Measurements from ENCODE around the gene BTBD1.

The BTBD1 gene

GRCh38 chr15:83081256-83082014 lies 14.4 kb upstream of the BTBD1 start:
- TF ChIP-seq GATA3 (IDR thresholded peaks at IDR 0.05; ENCODE audit: low read depth, low read length) (no peak), GATA2 (IDR thresholded peaks at IDR 0.05; ENCODE audit: low read depth, low read length) (no peak)

- TF ChIP-seq GATA3 (IDR thresholded peaks at IDR 0.05; ENCODE audit: low read depth, low read length) (no peak), GATA2 (IDR thresholded peaks at IDR 0.05; ENCODE audit: low read depth, low read length) (no peak)
Measured at GRCh38 chr15:83078712-83079111, 11.7 kb upstream of the BTBD1 start.

DNA sequence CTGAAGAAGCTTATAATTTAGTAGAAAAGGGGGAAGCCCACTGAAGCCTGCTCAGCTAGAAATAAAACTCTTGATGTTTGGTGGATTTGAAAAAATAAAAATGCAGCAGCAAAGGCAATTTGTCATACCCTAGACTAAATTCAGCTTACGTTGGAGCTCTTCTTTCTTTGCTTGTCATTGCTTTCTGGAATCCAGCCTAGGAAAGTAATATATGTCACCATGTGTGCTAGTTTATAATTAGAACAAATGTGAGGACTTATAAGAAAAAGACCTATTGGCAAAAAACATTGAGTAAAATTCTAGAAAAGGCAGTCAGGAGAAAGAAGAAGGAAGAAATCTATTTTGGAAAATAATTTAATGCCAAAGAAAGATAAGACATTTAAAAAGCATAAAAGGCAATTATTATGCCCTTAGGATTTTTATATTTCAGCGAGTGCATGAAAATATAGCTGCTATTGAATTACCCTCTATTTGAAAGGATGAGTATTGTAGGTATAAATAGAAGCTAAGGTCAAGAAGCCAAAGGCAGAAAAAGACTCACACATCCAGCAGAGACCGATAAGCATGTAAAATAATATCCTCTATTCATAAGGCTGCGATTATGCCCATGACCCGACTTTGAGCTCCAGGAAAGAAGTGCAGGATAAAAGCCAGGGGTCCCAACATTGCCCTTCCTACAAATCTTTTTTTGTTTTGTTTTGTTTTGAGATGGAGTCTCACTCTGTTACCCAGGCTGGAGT lies 10.6 kb upstream of the BTBD1 start:
- TF ChIP-seq GATA2 (IDR thresholded peaks at IDR 0.05; ENCODE audit: low read depth, low read length) (no peak), GATA3 (IDR thresholded peaks at IDR 0.05; ENCODE audit: low read depth, low read length) (no peak)

- no peak for TF ChIP-seq GATA3 (IDR thresholded peaks at IDR 0.05; ENCODE audit: low read depth, low read length)
Measured at GRCh38 chr15:83068054-83068453, 1.0 kb upstream of the BTBD1 start.

DNA sequence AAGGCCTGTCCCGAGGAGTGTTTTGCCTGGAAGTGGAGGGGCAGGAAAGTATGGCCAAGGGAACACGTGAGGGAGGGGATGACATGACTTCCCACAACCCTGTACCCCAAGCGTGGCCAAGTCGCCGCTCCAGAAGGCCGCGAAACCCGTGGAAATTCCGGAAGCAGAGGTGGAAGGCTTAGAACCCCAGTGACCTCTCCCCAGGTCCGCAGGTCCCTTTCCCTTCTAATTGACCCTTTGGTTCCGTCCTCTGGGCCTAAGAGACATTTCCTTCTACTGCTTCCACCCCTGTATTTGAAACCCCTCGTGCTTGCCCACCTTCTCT lies 548 bp upstream of the BTBD1 start:
- TF ChIP-seq GATA3 (IDR thresholded peaks at IDR 0.05; ENCODE audit: low read depth, low read length) (no peak), GATA2 (IDR thresholded peaks at IDR 0.05; ENCODE audit: low read depth, low read length) (no peak)

DNA sequence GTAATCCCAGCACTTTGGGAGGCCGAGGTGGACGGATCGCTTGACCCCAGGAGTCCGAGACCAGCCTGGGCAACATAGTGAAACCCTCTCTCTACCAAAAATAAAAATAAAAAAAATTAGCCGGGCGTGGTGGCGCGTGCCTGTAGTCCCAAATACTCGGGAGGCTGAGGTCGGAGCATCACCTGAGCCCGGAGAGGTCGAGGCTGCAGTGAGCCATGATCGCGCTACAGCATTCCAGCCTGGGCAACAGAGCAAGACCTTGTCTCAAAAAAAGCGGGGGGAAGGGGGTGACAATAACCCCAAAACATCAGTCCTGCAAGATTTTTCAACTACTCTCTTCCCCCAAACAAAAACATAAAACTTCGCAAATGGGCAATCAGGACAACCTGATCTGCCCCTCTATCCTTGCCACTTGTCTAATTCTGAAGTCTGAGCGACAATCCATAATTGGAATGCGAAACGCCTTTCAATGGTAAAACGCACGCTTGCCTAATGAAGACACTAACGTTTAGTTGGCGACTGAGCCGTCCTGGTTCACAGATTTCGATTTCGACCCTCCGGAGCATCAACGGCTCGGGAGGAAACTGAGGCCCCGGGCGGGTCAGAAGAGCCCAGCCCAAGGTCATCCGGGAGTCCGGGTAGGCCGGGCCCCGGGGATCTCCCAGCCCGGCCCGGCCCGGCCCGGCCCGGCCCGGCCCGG lies 868 bp downstream of the BTBD1 start:
- TF ChIP-seq GATA3 (IDR thresholded peaks at IDR 0.05; ENCODE audit: low read depth, low read length): no peak

DNA sequence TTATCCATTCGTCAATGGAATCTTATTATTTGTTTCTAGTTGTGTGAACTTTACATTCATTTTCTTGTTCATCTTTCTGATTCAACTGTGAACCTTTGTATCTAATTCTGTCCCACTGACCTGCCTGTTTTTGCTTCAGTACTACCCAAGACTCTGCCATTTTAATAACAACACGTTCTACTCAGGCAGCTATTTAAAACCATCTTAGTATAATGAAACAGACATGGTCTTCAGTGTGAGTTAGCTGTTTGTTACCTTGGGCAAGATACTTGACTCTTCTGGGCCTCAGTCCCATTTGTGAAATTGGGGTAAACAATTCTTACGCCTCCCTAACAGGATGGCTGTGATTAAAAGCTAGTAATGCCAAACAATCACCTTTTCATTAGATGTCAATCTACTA lies 1.6 kb downstream of the BTBD1 start:
- TF ChIP-seq GATA2 (IDR thresholded peaks at IDR 0.05; ENCODE audit: low read depth, low read length) (no peak), GATA3 (IDR thresholded peaks at IDR 0.05; ENCODE audit: low read depth, low read length) (no peak)

GRCh38 chr15:83064859-83065258 lies 2.2 kb downstream of the BTBD1 start:
- TF ChIP-seq GATA3 (IDR thresholded peaks at IDR 0.05; ENCODE audit: low read depth, low read length): no peak
- no peak for TF ChIP-seq GATA2 (IDR thresholded peaks at IDR 0.05; ENCODE audit: low read depth, low read length)

DNA sequence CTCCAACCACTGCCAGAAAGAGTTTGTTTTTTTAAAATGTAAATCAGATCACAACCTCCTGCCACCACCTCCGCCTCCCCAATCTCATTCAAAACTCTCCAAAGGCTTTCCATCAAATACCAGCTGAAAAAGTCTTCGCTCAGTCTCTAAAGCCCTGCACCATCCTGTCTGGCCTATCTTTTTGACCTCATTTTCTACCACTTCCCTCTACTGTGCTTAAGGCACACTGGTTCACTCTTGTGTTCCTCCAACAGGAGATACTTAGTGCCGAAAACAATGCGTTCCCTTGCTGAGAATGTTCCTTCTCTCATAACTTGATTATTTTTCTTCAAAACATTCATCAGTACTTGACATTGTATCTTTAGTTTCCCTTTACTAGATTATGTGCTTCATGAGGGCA lies 3.5 kb downstream of the BTBD1 start:
- no peak for TF ChIP-seq GATA3 (IDR thresholded peaks at IDR 0.05; ENCODE audit: low read depth, low read length)
- no peak for TF ChIP-seq GATA2 (IDR thresholded peaks at IDR 0.05; ENCODE audit: low read depth, low read length)

GRCh38 chr15:83062768-83063180 lies 4.3 kb downstream of the BTBD1 start:
- TF ChIP-seq GATA3 (IDR thresholded peaks at IDR 0.05; ENCODE audit: low read depth, low read length) (no peak), GATA2 (IDR thresholded peaks at IDR 0.05; ENCODE audit: low read depth, low read length) (no peak)

- TF ChIP-seq GATA2 (IDR thresholded peaks at IDR 0.05; ENCODE audit: low read depth, low read length) (no peak), GATA3 (IDR thresholded peaks at IDR 0.05; ENCODE audit: low read depth, low read length) (no peak)
Measured at GRCh38 chr15:83061680-83062079, 5.4 kb downstream of the BTBD1 start.

DNA sequence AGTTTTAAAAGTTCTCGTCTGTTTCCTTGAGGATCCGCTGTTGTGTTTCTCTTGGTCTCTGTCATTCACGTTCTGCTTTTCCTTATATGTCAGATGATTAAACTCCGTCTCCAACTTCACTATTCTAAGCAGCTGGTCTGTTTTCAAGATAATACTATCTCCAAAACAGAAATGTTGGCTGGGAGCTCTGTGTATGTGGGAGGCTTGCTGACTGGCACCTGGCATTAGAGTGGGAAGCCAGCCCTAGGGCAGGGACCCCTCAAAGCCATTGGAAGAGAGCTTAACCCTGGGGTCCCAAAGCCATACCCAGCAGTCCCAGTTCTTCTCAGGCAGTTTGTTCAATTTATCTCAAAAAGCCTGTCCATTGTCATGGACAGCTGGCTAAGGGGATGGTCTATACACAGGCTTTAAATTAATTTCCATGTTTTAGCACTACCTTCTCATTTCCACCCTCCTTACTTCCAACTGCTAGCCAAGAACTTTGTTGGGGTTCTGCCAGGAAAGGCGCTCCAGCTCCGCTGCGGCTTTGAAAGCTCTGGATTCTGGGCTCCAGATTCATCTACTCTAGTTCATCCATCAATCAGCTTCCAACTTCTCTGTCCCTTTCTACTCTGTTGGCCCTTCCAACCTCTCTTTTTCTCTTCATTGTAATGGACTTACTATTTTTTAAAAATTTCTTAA lies 9.2 kb downstream of the BTBD1 start:
- TF ChIP-seq GATA3 (IDR thresholded peaks at IDR 0.05; ENCODE audit: low read depth, low read length): no peak
- TF ChIP-seq GATA2 (IDR thresholded peaks at IDR 0.05; ENCODE audit: low read depth, low read length): no peak

DNA sequence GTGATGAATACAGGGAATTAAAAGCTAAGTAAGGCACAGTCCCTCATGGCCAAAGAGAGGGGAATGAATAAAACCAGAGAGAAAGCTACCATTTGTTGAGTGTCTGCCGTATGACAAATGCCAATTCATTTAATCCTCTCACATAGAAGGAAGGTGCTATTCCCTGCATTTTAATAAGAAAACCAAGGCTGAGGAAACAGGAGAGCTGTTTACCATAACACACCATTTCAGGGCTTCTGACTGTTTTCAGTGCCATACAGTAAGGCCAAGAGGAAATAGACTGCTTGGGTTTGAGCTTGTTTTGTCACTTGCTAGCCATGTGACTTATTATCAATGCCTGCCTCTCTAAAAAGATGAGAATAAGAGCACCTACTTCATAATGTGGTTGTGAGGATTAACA lies 10.1 kb downstream of the BTBD1 start:
- TF ChIP-seq GATA2 (IDR thresholded peaks at IDR 0.05; ENCODE audit: low read depth, low read length) (no peak), GATA3 (IDR thresholded peaks at IDR 0.05; ENCODE audit: low read depth, low read length) (no peak)

DNA sequence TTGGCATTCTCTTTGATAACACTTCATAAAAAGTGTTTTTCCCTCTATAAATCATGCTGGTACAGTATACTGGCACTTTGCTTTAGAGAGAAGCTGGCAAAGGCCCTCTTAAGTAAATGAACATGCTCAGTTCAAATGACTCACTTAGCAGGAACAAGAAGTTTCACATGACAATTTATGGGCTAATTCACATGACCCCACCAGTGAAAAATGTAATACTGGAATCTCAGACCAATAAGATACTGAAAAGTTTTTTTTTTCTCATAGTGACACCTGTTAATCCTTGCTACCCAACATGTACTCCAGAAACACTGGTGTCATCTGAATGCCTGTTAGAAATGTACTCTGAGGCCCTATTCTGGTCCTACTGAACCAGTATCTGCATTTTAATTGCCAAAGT lies 13.9 kb downstream of the BTBD1 start:
- TF ChIP-seq GATA2 (IDR thresholded peaks at IDR 0.05; ENCODE audit: low read depth, low read length) (no peak), GATA3 (IDR thresholded peaks at IDR 0.05; ENCODE audit: low read depth, low read length) (no peak)
